ENCODE measurements around the gene ERICH4. TPM values are rescaled to one million over a fixed set of nuclear protein-coding genes. Genes with fewer than 3 reads are reported as not detected.

ERICH4 gene
- polyA plus RNA-seq, 1 experiment: not detected

DNA sequence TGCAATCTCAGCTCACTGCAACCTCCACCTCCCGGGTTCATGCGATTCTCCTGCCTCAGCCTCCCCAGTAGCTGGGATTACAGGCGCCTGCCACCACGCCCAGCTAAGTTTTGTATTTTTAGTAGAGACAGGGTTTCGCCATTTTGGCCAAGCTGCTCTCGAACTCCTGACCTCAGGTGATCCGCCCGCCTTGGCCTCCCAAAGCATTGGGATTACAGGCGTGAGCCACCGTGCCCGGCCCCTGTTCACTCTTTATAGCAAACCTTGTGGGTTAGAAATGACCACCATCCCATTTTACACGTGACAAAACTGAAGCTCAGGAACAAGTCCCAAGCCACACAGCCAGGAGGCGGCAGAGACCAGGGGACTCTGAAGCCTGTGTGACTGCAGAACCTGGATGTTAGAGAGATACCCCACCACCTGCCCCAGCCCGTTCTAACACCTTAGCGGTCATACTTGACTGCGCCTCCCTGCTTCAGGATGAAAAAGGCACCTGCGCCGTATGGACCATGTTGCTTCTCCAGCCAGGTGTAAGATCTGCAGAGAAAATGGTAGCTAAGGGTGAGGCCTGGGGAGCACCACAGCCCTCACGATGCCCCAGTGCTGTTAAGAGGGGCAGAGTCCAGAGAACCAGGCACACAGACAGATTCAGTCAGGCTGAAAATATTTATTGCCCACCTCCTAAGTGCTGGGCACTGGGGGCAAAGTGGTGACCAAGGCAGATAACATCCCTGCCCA, 6.9 kb upstream of the ERICH4 start:
- no peak overlapping the region for H3K27ac ChIP-seq (ENCODE audit: low read depth, low read length)
- no peaks in the 10 kb centered on the region; the same call in 1 of the 2 replicates for H3K9me3 ChIP-seq (ENCODE audit: control insufficient read depth, insufficient read depth, low read length)
- no peak for DNase-seq (ENCODE audit: low read depth, low spot score)
- CTCF ChIA-PET: interaction anchor here (0.7 to 1.2 kb wide), 3 partner anchors 13 to 127 kb away, joined by 3 read pairs; no protein-coding TSS in a partner anchor
- no peak overlapping the region for H3K4me3 ChIP-seq (ENCODE audit: low read depth, low read length)
- POLR2A ChIA-PET: no interaction called here
- TF ChIP-seq CTCF (IDR thresholded peaks at IDR 0.05; ENCODE audit: low read depth, low read length): no peak
- H3K27me3 ChIP-seq (ENCODE audit: control insufficient read depth, insufficient read depth, low read length): no peaks in the 10 kb centered on the region

DNA sequence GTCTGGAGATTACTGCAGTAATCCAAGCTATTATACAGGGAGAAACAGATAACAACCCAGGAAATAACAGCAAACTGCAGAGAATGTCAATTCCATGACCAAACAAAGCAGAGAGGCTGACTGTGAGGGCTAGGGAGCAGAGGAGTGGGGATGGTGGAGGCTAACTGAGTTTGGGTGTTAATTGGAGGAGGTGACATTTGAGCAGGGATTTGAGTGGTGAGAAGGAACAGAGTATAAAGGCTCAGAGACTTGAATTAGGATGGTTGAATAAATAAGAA, 6.3 kb upstream of the ERICH4 start:
- ChIA-PET CTCF (interaction anchor here (0.7 to 1.2 kb wide), 3 partner anchors 12 to 128 kb away, joined by 3 read pairs; no protein-coding TSS in a partner anchor), POLR2A (no interaction called here)
- H3K9me3 ChIP-seq (ENCODE audit: control insufficient read depth, insufficient read depth, low read length): no peaks in the 10 kb centered on the region; the same call in 1 of the 2 replicates
- H3K27ac ChIP-seq (ENCODE audit: low read depth, low read length): no peak overlapping the region
- H3K27me3 ChIP-seq (ENCODE audit: control insufficient read depth, insufficient read depth, low read length): no peaks in the 10 kb centered on the region
- DNase-seq (ENCODE audit: low read depth, low spot score): no peak
- no peak for TF ChIP-seq CTCF (IDR thresholded peaks at IDR 0.05; ENCODE audit: low read depth, low read length)
- H3K4me3 ChIP-seq (ENCODE audit: low read depth, low read length): no peak overlapping the region

DNA sequence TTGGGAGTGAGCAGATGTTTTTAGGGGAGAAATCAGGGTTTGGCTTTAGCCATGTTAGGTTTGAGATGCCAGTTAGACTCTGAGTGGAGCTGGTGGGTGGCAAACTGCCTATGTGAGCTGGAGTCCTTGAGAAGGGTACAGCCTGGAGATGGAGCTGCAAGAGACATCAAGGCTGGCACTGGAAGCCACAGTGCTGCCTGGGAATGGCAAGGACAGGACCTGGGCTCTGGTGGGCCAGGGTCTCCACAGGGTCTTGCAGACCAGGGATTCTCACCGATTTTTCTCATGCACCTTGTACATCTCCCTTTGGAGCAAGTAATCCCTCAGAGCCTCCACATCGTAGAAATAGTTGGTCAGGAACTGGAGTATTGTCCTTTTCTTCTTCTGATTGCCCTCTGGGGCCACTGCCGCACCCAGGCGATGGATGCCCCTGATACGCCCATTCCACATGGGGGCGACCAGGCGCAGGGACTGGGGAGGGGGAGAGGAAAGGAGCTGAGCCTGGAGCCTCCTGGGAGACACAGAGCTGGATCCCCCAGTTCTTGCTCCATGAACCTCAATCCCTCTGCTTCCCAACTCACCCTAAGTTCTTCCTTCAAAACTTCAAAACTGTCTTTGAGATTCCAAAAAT, 4.9 kb upstream of the ERICH4 start:
- Histone ChIP-seq H3K27ac (ENCODE audit: low read depth, low read length) (no peak overlapping the region), H3K9me3 (ENCODE audit: control insufficient read depth, insufficient read depth, low read length) (no peaks in the 10 kb centered on the region; the same call in 1 of the 2 replicates), H3K27me3 (ENCODE audit: control insufficient read depth, insufficient read depth, low read length) (no peaks in the 10 kb centered on the region), H3K4me3 (ENCODE audit: low read depth, low read length) (no peak overlapping the region)
- POLR2A ChIA-PET: interaction anchor here (0.9 kb wide), 1 partner anchor 11 kb away, joined by 3 read pairs; the partner anchor contains the start of gene B3GNT8
- DNase-seq (ENCODE audit: low read depth, low spot score): no peak
- no peak for TF ChIP-seq CTCF (IDR thresholded peaks at IDR 0.05; ENCODE audit: low read depth, low read length)
- CTCF ChIA-PET: interaction anchor here (1.0 to 2.8 kb wide), 2 partner anchors 11 kb away, joined by 3 to 37 read pairs; no protein-coding TSS in a partner anchor

DNA sequence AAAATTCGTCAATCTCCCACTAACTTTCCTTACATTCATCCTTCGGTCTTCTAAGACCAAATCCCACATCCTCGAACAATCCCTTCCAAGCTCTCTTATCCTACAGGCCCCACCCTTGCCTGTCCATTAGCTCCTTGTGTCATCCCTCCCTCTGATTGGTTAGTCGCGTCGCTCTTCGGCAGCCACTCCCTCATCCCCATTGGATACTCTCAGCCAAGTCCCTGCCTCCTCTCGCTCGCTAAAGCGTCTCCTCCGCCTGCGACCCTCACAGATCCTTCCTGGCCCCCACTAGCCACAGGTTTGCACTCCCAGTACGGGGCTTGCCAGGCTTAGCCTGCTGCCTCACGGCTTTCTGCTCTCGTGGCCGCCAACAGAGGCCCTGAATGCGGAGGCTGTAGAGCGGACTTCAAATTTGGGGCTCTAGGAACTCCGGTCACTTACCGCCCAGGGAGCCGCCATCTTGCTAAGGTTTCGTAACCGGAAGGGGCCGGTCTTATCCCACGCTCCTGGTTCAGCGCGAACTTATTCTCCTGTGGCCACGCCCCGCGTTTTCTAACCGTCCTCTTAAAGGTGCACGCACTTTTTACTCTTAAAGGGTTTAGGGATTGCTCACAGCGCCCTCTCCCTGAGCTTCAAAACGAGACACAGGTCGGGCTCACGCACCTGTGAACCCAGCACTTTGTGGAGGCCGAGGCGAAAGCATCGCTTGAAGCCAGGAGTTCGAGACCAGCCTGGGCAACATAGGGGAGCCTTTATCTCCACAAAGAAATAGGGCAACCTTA, 3.3 kb upstream of the ERICH4 start, which contains the start of gene DMAC2:
TSS of gene DMAC2 (minus strand) at position 472 of the 782 bp plus-strand sequence. CDS start at position 459, 13 bp downstream.
- Histone ChIP-seq H3K27me3 (ENCODE audit: control insufficient read depth, insufficient read depth, low read length) (peaks cover 4% of the 10 kb centered on the region), H3K9me3 (ENCODE audit: control insufficient read depth, insufficient read depth, low read length) (no peaks in the 10 kb centered on the region; the same call in 1 of the 2 replicates), H3K4me3 (ENCODE audit: low read depth, low read length) (peak within 1 kb of the TSS; percentile 99), H3K27ac (ENCODE audit: low read depth, low read length) (peak within 1 kb of the TSS; percentile 92)
- DNase-seq (ENCODE audit: low read depth, low spot score): peak; percentile 90
- POLR2A ChIA-PET: interaction anchor here (0.5 to 1.0 kb wide), 8 partner anchors 9 to 1095 kb away, joined by 3 to 8 read pairs (median 4); partner anchors contain the start of genes B3GNT8, B9D2 and RPS19
- peak; percentile 51 for TF ChIP-seq CTCF (IDR thresholded peaks at IDR 0.05; ENCODE audit: low read depth, low read length)
- CTCF ChIA-PET: interaction anchor here (0.5 to 2.8 kb wide), 11 partner anchors 10 to 284 kb away, joined by 3 to 37 read pairs (median 4); no protein-coding TSS in a partner anchor
